ENCODE data around the gene C22orf23.
A peak's percentile ranks its signal among the peaks of the same experiment; 100 is the strongest.

Gene C22orf23

GRCh38 chr22:37909766-37910165 lies 43.6 kb downstream of the C22orf23 start:
- TF ChIP-seq CTCF (IDR thresholded peaks at IDR 0.05; ENCODE audit: insufficient read depth, low read length, missing control alignments) = no peak
- ChIA-PET CTCF (interaction anchor here (1.5 to 17.8 kb wide), 4 partner anchors 9 to 46 kb away, joined by 5 to 159 read pairs (median 13); no protein-coding TSS in a partner anchor), POLR2A (no interaction called here)
- no peak for DNase-seq (ENCODE audit: low read depth, low spot score)
- H3K4me3 ChIP-seq (ENCODE audit: low read depth, low read length) = peak overlapping the region; percentile 6

GRCh38 chr22:37907036-37907954 lies 46.1 kb downstream of the C22orf23 start:
- ChIA-PET CTCF (interaction anchor here (1.1 to 17.8 kb wide), 6 partner anchors 9 to 58 kb away, joined by 3 to 159 read pairs (median 8); no protein-coding TSS in a partner anchor), POLR2A (interaction anchor here (1.2 to 2.1 kb wide), 2 partner anchors 15 to 20 kb away, joined by 4 to 8 read pairs; no protein-coding TSS in a partner anchor)
- no peak for TF ChIP-seq CTCF (IDR thresholded peaks at IDR 0.05; ENCODE audit: insufficient read depth, low read length, missing control alignments)
- DNase-seq (ENCODE audit: low read depth, low spot score) = no peak
- peak overlapping the region; percentile 80 for H3K4me3 ChIP-seq (ENCODE audit: low read depth, low read length)

- CTCF ChIA-PET = interaction anchor here (1.0 to 17.8 kb wide), 11 partner anchors 8 to 89 kb away, joined by 3 to 159 read pairs (median 5); no protein-coding TSS in a partner anchor
- no peak for TF ChIP-seq CTCF (IDR thresholded peaks at IDR 0.05; ENCODE audit: insufficient read depth, low read length, missing control alignments)
- no peak for DNase-seq (ENCODE audit: low read depth, low spot score)
- POLR2A ChIA-PET = interaction anchor here (0.8 to 2.1 kb wide), 4 partner anchors 10 to 20 kb away, joined by 3 to 8 read pairs (median 6); no protein-coding TSS in a partner anchor
- peak overlapping the region; percentile 80 for H3K4me3 ChIP-seq (ENCODE audit: low read depth, low read length)
Observed at GRCh38 chr22:37906364-37907008, 46.9 kb downstream of the C22orf23 start.

GRCh38 chr22:37905534-37906363 lies 47.7 kb downstream of the C22orf23 start, which contains the start of gene MICALL1:
MICALL1 (plus strand) TSS chr22:37906297; CDS start chr22:37906423, 126 bp downstream.
- TF ChIP-seq CTCF (IDR thresholded peaks at IDR 0.05; ENCODE audit: insufficient read depth, low read length, missing control alignments) = no peak
- CTCF ChIA-PET = interaction anchor here (1.0 to 17.8 kb wide), 12 partner anchors 9 to 88 kb away, joined by 3 to 159 read pairs (median 4); no protein-coding TSS in a partner anchor
- no peak for DNase-seq (ENCODE audit: low read depth, low spot score)
- H3K4me3 ChIP-seq (ENCODE audit: low read depth, low read length) = peak within 1 kb of the TSS; percentile 80
- POLR2A ChIA-PET = interaction anchor here (0.7 to 2.1 kb wide), 6 partner anchors 10 to 200 kb away, joined by 3 to 8 read pairs (median 4); partner anchors contain the start of genes C22orf23 and POLR2F

GRCh38 chr22:37904572-37905533 lies 48.5 kb downstream of the C22orf23 start:
- ChIA-PET CTCF (interaction anchor here (1.0 to 17.8 kb wide), 10 partner anchors 8 to 88 kb away, joined by 3 to 159 read pairs (median 5); no protein-coding TSS in a partner anchor), POLR2A (interaction anchor here (0.7 to 2.1 kb wide), 5 partner anchors 9 to 199 kb away, joined by 3 to 8 read pairs (median 5); partner anchors contain the start of genes C22orf23 and POLR2F)
- DNase-seq (ENCODE audit: low read depth, low spot score) = peak; percentile 90
- peak overlapping the region; percentile 80 for H3K4me3 ChIP-seq (ENCODE audit: low read depth, low read length)
- TF ChIP-seq CTCF (IDR thresholded peaks at IDR 0.05; ENCODE audit: insufficient read depth, low read length, missing control alignments) = no peak
